ENCODE measurements around the gene SLX4IP. TPM values are rescaled to one million over a fixed set of nuclear protein-coding genes. Genes with fewer than 3 reads are reported as not detected.

SLX4IP gene
- total RNA-seq, 1 donor from 2014 or later = 7.7 TPM

- no peak for DNase-seq (ENCODE audit: low spot score)
These were observed 241.4 kb downstream of the SLX4IP start for GRCh38 chr20:10676518-10676917.

Other genes starting within 250 kb of the SLX4IP start
- gene SNAP25, start 216.5 kb upstream of the SLX4IP start, total RNA-seq (ENCODE audit: insufficient read depth, low replicate concordance) = 6.7 TPM
- 11.8 TPM for gene MKKS, start 1.1 kb upstream of the SLX4IP start, total RNA-seq (ENCODE audit: insufficient read depth, low replicate concordance)
- 193 TPM for gene JAG1, start 238.7 kb downstream of the SLX4IP start, total RNA-seq (ENCODE audit: insufficient read depth, low replicate concordance)